HG02588 (cell line): ENCODE results near the gene KCNH2.

ENCODE experiments used
- ATAC-seq: cut with Tn5 transposase; IDR thresholded peaks from one replicate; pipeline ENCODE4 v1.9.1; 2021; ENCODE audit warnings: mild to moderate bottlenecking, moderate library complexity; ENCODE audit not compliant: unreplicated experiment

KCNH2 gene

DNA sequence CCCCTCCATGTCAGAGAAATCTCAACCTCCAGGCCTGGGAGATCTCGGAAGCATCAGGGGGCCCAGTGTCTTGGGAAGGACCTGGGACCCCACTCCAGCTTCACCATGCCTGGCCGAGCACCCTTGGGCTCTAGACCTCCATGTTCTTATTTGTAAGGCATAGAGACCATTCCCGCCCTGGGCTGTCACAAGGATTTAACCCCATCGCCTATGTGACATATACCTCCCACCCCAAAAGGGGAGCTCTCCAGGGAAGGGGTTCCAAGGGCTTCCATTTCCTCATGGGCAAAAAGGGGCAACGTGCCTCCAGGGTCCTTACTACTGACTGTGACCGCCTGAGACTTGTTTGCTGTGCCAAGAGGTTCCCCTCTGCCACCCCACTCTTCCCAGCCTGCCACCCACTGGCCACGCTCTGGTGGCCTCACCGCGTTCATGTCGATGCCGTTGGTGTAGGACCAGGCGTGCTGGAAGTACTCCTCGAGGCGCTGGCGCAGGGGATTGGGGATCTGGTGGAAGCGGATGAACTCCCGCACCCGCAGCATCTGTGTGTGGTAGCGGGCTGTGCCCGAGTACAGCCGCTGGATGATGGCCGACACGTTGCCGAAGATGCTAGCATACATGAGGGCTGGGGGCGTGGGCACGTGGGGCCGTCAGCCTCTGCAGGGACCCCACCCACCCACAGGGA, 27.5 kb downstream of the KCNH2 start:
- no peak for ATAC-seq

DNA sequence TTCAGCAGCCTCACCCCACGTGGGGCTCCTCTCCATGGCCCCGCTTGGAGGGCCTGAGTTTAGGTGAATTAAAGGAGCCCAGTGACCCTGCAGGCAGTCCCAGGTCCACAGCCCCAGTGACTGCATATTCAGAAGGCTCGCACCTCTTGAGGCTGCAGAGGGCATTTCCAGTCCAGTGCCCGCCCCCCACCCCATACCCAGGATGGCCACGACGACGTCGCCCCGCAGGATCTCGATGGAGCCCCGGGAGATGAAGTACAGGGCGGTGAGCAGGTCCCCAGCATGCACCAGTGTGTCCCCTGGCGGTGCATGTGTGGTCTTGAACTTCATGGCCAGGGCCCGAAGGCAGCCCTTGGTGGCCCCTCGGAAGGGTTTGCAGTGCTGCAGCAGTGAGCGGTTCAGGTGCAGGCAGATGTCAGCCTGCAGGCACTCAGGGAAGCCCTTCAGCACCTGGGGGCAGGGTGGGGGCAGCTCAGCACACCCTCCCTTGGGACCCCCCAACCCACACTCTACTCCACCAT, 28.1 kb downstream of the KCNH2 start:
- ATAC-seq: no peak

DNA sequence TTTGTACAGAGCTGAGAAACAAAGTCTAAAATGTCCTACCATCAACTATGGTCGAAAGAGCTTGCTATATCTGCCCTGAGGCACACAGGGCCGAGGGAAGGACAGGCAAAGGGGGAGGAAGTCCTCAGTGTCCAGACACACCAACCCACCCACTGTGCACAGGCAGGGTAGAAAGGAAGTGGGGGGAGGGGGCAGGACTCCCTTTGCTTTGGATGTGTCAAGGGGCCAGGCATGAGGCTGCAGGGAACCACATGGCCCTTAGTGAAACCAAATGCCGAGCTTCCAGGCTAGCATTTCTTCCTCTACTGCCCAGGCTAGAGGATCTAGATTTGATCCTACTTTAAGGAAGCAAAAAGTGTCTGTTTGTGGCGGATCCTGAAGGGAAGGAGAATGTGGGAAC, 28.6 kb downstream of the KCNH2 start:
- ATAC-seq: no peak

DNA sequence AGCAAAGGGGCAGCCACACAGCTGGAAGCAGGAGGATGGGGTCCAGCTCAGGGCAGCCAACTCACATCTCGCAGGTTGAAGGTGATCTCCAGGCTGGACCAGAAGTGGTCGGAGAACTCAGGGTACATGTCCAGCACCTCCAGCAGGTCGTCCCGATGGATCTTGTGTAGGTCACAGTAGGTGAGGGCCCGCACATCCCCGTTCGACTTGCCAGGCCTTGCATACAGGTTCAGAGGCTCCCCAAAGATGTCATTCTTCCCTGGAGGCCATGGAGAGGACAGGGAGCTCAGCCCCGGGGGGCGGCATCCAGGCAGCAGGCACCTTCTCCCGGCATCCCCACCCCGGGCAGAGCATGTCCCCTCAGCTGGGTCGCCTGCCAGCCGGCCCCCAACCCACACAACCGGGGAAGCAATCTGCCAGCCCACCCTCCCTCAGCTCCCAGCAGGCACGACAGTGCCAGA, 29.3 kb downstream of the KCNH2 start:
- ATAC-seq: no peak

DNA sequence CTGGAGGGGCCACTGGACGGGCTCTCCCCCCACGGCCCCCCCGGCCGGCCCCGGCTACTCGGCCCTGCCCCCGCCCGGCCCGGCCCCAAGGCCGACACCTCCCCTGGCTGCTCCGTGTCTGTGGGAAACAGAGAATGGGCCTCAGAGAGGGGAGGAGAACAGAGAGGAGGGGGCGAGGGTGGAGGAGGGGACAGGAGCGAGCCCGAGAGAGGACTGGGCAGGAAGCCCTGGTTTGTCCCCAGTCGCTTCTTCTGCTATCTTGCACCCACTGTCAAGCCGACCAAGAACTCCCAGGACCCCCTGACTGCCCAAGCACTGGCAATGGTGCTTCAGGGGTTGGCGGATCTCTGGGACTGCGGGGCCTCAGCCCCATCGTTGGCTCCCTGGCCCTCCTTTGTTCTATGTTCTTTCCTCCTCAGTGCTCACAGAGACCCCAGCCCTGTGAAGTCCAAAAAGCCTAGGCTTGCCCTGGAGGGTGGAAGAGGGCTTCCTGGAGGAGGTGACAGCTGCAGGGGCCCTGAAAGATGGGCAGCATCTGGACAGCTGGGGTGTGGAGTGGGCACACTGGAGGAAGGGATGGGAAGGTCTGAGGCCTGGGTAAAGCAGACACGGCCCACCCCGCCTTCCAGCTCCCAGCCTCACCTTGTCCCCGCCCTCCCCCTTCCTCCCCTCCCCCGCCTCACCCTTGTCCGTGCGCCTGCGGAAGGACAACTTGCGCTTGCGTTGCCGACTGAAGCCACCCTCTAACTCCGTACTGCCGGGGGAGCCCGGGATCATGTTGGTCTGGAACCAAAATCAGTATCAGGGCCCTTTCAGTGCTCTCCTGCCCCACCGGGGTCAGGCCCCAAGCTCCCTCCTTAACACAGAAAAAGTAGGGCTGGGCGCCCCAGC, 30.1 kb downstream of the KCNH2 start:
- ATAC-seq: no peak

DNA sequence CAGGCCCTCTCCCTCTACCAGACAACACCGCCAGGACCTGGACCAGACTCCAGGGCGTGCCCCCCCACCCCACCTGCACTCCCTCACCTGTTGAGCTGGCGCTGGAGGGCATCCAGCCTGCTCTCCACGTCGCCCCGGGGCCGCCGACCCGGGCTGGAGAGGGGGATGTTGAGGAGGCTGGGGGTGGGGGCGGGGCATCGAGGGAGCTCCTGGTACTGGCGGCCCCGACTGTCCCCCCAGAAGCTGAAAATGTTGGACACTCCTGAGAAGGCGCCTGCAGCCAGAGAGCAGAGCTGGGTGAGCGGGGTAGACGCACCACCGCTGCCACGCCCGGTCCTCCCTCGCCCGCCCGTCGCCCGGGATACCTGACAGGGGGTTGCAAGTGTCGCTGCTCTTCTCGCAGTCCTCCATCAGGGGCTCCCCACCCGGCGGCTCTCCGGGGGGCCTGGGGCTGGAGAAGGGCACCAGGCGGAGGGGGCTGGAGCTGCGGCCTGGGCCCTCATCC, 30.8 kb downstream of the KCNH2 start:
- no peak for ATAC-seq

DNA sequence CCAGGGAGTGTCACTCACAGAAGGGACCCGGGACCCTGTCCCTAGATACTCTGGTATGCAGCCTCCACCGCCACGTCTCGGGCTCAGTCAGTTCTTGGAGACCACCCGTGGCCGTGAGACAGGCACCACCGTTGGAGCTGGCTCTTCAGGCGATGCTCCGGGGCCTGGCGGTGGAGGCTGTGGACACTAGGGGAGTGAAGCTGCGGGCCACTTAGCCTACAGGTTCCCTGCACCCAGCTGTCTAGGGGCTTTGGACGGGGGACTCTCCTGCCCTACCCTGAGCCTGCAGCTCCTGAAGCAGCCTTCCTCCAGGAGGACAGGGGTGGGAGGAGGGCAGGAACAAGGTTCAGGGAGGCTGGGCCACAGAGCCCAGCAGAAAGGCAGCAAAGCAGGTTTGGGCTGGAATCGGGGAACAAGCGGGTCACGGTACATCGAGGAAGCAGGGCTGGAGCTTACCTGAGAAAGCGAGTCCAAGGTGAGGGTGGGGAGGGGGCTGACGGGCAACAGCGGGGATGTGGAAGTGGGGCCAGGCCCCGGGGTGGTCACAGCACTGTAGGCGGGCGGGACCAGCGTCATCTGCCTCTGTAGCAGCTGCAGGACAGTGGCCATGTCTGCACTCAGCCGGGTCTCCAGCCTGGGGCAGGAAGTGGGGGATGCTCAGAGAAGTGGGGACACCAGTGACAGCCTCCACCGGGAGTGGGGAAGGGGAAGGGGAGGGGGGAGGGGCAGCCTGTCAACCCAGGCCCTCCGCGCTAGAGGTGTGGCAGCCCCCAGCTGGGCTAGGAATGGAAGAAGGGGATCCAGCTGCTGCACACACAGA, 31.5 kb downstream of the KCNH2 start:
- no peak for ATAC-seq

DNA sequence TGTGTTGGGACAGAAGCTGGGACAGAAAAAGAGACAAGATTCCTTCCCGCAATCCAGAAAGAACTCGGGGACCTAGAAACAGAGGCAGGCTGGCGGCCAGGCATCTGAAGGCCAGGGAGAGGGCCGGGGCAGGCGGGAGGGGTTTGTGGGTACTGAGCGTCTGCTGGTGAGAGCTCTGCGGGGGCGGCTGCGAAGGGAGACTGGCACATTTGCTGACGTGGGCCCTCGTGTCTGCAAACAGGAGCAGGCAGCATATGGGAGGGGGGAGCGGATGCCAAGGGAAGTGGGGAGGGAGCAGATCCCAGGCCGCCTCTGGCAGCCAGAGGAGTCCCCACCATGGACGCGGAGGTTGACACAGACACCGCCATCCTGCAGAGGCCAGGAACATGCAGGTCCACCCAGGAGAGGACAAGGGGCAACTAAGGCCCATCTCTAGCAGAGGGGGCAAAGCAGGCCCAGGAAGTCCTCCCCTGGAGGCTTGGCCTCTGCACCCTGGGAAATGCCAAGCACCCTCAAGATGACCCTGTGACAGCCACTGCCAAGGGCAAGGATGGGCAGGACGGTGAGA, 32.2 kb downstream of the KCNH2 start:
- ATAC-seq: no peak

DNA sequence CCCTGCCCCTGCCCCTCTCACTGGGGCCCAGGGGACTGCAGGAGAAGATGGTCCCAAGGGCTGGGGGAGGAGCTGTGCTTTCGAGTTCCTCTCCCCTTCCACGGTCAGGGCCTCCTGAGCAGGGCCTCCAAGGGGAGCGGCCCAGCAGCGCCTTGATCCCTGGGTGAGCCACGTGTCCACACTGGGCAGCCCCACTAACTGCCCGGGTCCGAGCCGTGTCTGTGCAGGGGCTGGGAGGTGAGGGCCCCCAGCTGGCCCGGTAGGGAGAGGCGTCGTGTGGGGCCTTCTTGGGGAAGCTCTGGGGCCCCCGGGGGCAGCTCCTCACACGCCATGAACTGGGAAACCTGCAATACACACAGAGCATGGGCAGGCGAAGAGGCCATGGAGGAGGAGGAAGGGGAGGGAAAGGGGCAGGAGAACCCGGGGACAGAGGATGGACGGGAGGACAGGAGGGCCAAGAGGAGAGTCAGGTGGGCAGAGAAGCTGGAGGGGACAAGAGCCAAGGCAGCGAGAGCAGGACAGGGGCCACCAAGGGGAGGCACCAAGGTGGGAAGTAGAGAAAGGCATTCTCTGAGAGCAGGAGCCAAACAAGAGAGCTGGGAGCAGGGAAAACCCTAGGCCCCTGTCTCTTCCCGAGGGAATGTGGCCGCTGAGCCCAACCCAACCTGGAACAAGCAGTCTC, 32.8 kb downstream of the KCNH2 start:
- ATAC-seq: no peak

DNA sequence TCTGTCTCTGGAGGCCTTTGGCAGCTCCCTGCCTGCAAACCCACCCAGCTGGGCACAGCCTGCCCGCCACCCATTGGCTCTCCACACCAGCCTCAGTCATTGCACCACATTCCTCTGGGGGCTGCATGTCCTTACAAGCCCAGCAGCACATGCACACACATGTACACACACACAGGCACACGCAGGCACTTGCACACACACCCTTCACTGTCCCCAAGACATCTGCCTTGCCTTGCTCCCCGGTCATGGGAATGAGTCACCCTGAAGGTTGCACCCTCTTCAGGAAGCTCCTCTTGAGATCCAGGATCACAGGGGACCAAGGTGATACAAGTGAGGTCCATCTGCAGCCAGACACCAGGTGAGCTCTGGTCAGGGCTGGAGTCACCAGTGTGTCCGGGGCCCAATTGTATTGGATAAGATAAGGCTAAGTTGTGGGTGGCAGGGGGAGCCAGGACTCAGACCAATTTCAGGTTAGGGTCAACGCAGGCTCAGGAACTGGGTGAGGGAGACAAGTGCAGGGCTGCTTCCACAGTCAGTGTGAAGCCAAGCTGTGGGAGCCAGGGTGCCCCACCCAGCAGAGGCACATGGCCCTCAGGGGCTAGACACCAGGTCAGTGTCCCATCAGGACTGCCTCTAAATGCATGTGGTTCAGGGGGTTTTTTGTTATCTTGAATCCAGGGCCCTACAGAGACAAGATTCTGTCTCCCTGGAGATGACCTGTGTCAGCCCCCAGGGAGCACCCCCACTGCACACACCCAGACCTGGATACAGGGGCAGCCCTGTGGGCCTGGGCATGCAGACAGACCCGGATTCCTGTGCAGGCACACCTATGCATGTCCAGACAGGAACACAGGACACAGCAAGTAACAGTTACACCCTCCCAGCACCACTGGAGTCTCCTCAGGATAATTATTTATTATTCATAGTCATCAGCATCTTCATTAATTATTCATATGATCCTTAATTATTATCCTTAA, 33.8 kb downstream of the KCNH2 start:
- ATAC-seq: no peak

DNA sequence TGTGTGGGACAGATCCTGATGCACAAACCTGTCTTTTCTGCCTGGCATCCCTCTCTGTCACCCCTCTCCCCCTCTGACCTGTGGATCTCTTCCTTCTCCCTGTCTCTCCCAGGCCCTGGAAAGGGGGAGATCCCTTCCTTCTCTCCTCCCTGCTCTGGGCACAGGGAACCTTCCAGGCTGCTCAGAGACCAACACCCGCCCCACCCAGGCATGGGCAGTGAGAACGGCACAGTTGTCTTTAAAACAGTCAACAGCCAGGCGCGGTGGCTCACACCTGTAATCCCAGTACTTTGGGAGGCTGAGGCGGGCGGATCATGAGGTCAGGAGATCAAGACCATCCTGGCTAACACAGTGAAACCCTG, 34.7 kb downstream of the KCNH2 start:
- ATAC-seq: no peak

DNA sequence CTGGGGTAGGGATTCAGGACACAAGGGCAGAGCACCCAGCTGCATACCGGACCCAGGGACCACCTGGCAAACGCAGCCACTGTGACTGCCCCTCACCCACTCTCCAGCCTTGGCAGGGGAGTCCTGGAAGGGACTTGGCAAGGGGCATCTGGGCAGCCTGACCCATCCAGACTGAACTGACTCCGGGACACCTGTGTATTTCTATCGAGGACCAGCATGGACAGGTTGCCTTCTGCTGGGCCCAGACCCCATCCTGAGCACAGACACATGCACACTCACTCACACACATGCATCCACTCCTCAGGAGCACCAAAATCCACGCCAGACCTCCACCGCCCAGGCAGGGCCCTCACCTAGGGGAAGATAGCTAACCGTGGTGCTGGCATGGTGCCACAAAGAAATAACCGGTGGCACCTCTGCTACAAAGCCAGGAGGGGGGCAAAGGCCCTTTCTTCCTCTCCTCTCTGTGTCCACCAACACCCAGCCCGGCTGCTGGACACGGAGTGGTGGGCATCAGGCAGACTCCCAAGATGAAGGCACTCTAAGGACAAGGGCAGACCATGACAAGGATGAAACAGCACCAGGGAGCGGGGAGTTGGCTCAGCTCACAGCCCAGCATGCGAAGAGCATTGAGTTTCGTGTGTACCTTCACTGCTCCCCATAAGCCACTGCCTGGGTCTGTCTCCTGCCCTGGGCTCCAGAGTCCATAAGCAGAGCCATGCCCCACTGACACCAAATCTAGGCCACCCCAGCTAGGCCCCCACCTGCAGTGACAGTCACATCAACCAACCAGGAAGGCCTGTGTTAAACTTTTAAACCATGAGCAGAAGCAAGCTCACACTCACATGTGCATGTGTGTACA, 35.3 kb downstream of the KCNH2 start:
- ATAC-seq: no peak

DNA sequence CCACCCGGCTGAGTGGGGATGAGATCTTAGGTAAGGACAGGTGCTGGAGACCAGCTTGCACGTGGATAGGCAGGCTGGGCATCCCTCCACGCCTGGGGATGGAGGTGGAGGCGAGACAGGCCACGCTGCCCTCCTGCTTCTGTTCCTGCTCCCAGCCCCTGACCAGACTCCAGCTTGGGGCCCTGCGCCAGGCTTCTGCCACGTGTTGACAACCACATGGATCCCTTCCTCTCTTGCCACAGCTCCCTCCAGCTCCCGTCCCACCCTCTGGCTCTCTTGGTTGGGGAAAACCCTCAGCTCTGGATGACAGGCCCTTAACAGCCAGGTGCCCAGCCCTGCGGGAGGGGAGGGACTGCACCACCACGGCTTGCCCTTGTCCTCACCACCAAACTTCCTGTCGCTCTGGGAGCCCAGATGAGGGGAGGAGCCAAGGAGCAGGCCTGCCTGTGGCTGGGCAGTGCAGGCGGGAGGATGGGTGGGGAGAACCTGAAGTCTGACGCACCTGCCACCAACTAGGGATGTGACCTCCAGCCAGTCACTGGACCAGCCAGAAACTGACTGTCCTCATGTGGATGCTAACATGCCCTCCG, 36.0 kb downstream of the KCNH2 start:
- ATAC-seq: no peak

DNA sequence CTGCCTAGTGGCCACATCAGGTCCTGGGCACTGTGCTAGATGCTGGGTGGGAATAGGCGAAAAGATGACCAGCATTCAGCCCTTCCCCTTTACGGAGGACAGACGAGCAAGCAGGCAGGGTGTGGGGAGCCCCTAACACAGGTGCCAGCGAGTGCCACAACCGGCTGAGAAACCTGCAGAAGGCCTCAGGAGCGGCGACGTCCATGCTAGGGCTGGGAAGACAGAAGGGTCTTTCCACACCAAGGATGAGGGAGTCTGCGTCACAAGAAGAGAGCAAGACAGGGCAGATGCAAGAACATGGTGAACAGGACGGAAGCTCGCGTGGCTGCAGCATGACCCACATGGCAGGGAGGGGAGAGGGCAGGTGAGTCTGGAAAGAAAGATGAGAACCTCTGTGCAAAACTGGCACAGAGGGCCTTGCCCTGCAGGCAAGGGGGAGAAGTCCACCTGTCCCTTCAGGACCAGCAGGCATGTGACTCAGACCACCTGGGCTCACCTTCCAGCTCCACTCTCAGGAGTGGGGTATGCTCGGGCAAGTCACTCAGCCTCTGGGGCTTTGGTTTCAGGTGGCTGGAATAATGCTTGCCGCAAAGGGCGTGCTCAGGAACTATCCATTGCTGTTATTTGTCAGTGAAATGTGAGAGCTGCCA, 36.6 kb downstream of the KCNH2 start:
- ATAC-seq: no peak

DNA sequence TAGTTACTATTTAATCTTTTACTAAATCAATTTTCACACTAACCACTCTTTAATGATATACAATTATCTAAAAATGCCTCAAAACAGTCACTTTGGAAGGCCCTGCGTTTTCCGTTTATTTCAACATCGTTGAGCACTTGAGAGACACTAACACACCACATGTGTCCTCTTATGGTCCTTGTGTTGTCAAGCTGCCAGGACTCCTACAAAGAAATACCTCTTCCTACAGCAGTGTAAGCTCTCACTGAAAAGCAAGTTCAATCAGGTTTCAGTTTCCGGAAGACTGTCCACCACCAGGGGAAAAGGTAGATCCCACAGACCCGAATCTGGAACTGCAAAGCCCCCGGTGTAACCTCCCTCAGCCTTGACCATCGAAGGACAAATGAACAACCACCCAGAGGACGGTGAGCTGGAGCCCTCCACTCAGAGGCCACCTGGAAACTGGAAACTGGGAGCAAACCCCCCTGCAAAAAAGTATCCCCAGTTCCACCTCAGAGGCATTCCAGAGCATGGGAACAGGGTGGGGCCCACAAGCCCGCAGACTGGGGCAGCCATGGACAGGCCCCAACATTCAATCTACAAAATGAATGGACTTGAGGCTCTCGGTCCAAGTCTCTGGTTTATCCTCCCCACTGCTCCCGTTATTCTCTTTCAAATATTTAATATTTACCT, 37.6 kb downstream of the KCNH2 start:
- no peak for ATAC-seq

DNA sequence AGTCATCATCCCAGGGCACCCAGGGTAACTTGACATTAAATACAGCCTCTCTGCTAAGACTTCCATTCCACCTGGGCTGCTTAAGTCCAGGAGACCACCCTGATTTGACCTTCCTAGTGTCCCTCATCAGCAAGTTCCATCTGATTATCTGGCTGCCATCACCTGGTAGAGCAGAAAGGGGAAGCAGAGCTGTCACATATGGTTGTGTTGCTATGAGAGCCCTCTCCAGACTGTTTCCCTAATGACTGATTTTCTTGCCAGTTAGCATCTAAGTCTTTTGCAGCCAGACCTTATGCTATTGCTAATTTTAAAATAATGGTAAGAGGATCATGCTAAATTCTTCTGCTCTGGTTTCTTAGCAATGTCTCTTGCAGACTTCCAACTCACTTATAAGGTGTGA, 38.7 kb downstream of the KCNH2 start:
- no peak for ATAC-seq

DNA sequence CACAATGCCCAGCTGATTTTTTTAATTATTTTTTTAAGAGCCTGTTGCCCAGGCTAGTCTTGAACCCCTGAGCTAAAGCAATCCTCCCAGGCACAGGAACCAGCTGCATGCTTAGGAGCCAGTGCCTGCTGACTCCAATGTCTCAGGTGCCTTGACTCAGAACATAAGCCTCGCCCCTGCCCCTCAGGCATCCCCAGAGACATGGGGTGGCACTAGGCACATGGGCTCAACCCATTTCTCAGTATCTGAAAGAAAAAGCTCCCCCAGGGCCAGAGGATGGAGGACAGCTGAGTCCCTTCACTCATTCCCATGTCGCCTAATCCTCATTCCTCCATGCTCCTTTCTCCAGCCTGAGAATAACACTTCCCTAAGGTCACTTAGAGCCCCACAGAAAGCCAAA, 39.1 kb downstream of the KCNH2 start:
- ATAC-seq: no peak
